ENCODE measurements around the gene RIPOR3. TPM values are rescaled to one million over a fixed set of nuclear protein-coding genes. Genes with fewer than 3 reads are reported as not detected.
"Not testable (repeated sequence)": the region's sequence is repeated elsewhere in the genome, so short reads cannot be mapped to it uniquely, and the experiment has no call there.

The RIPOR3 gene
- total RNA-seq, 2 donors from 2014 or later: 0.14 to 0.23 TPM

DNA sequence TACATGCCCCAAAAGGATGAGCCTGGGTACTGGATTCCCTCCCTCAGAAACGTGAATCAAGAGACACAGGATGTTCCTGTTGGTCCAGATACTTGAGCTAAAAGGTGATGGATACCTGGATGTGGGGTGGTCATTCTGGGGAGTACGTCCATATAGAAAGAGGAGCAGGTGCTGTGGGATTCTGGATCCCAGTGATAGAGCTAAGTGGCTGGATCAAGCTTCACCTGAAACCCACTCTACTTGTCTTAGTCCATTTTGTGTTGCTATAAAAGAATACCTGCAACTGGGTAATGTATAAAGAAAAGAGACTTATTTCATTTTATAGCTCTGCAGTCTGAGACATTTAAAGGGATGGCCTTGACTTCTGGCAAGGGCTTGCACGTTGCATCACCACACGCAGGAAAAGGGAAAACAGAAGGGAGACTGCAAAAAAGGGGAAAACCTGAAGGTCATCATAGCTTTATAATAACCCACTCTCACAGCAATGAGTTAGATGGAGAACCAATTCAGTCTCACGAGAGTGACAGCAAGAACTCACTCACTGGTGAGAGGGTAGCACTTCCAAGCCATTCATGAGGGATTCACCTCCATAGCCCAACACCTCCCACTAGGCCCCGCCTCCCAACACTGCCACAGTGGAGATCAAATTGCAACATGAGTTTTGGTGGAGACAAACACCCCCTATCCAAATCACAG lies 31.2 kb downstream of the RIPOR3 start:
- no peak for ATAC-seq (replicated peaks in 1 of 2)
- H3K27me3 Mint-ChIP-seq (ENCODE audit: low read depth): peaks cover 6% of the 10 kb centered on the region

DNA sequence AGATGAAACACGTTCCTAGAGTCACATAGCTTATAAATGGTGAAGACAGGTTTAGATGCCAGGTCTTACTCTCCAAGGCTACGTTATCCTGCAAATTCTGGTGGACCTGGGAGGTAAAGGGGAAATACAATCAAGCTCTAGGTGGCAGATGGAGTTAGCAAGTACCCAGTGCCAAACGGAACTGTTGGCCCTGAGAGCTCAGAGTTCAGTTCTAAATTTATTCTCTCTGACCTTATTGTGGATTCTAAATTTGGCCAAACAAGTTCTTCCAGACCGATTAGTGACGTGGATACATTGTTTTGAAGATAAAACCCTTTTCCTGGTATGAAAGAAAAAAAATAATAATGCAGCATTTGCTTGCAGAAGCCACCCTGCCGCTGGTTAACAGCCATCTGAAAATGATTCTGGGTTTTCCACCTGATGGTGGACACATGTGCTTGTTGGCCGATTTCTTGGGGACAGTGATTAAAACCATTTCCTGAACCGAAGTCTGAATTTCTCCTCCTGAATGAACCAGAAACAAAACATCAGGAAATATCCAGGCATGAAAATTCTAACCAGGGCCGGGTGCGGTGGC lies 32.5 kb downstream of the RIPOR3 start:
- ATAC-seq (replicated peaks in 1 of 2): no peak
- no peak overlapping the region for H3K27ac Mint-ChIP-seq
- no peaks in the 10 kb centered on the region for H3K9me3 Mint-ChIP-seq
- no peaks in the 10 kb centered on the region for H3K36me3 Mint-ChIP-seq (ENCODE audit: insufficient read depth in 2 of 2)
- H3K4me1 Mint-ChIP-seq (ENCODE audit: low read depth): no peaks in the 10 kb centered on the region
- no peak overlapping the region for H3K4me3 Mint-ChIP-seq
- no peak for DNase-seq
- H3K27me3 Mint-ChIP-seq (ENCODE audit: low read depth): peaks cover 6% of the 10 kb centered on the region

More for the DNA sequence above, 31.2 kb downstream of the RIPOR3 start:
- H3K27ac Mint-ChIP-seq: no peak overlapping the region
- H3K9me3 Mint-ChIP-seq: no peaks in the 10 kb centered on the region
- no peak overlapping the region for H3K4me3 Mint-ChIP-seq
- H3K36me3 Mint-ChIP-seq (ENCODE audit: insufficient read depth in 2 of 2): no peaks in the 10 kb centered on the region
- no peaks in the 10 kb centered on the region for H3K4me1 Mint-ChIP-seq (ENCODE audit: low read depth)
- no peak for DNase-seq

DNA sequence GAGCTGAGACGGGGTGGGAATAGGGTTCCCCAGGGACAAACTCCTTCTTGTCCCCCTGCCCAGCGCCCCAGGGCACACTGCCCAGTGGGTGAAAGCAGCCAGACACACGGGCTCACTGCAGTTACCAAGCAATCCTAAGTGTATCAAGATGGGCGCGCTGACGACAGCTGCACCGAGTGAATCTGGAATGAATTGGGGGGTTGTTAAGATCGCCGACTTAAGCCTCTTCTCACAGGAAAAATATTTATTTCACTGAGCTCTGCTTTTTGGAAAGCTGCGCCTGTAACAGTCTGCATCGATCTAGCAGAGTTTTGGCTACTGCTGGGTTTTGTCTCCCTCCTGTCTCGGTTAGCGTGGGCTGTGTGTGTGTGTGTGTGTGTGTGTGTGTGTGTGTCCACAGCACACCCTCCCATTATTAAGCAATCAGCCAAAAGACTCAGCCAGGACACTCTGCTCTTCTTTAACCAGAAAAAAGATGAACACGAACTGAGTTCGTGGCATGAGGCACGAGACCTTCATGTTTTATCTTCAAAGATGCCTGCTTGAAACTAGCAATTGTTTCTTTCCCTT lies 35.9 kb downstream of the RIPOR3 start:
- Mint-ChIP-seq H3K4me1 (ENCODE audit: low read depth) (no peaks in the 10 kb centered on the region), H3K27ac (no peak overlapping the region)
- no peak for ATAC-seq (replicated peaks in 1 of 2)

DNA sequence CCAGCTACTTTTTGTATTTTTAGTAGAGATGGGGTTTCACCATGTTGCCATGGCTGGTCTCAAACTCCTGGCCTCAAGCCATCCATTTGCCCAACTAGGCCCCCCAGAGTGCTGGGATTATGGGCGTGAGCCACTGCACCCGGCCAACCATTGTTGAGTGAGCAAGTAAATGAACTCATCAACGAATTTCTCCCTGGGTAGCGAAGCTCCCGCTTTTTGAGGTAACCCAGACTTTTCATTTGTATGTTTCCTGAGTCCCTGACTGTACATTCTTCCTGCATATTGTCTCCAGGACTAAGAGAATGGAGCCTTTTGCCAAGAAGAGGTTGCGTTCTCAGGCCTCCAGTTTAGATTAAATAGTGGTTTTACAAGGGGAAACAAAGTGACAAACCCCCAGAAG lies 36.4 kb downstream of the RIPOR3 start:
- no peaks in the 10 kb centered on the region for H3K9me3 Mint-ChIP-seq
- no peak overlapping the region for H3K4me3 Mint-ChIP-seq
- no peak overlapping the region for H3K27ac Mint-ChIP-seq
- no peaks in the 10 kb centered on the region for H3K36me3 Mint-ChIP-seq (ENCODE audit: insufficient read depth in 2 of 2)
- no peaks in the 10 kb centered on the region for H3K4me1 Mint-ChIP-seq (ENCODE audit: low read depth)
- H3K27me3 Mint-ChIP-seq (ENCODE audit: low read depth): no peaks in the 10 kb centered on the region
- DNase-seq (no peak), ATAC-seq (replicated peaks in 1 of 2) (no peak)

More for the DNA sequence above, 35.9 kb downstream of the RIPOR3 start:
- no peak for DNase-seq
- Mint-ChIP-seq H3K27me3 (ENCODE audit: low read depth) (no peaks in the 10 kb centered on the region), H3K4me3 (no peak overlapping the region), H3K36me3 (ENCODE audit: insufficient read depth in 2 of 2) (no peaks in the 10 kb centered on the region), H3K9me3 (no peaks in the 10 kb centered on the region)

DNA sequence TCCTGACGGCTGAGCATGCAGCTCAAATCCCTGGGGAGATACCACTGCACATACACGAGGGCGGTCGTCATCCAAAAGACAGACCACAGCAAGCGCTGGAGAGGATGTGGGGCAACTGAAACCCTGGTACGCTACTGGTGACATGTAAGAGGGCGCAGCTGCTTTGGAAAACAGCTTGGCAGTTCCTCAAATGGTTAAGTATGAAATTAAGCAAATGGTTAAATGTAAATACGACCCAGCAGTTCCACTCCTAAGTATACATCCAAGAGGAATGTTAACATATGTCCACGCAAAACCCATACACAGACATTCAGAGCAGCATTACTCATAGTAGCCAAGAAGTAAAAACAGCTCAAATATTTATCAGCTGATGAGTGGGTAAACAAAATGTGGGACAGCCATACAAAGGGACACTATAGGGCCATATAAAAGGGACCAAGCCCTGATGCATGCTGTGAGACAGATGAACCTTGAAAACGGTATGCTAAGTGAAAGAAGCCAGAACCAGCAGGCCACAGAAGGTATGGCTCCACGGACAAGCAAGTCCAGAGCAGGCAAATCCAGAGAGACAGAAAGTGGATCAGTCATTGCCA lies 38.5 kb downstream of the RIPOR3 start:
- Mint-ChIP-seq H3K4me3 (no peak overlapping the region), H3K4me1 (ENCODE audit: low read depth) (no peaks in the 10 kb centered on the region), H3K36me3 (ENCODE audit: insufficient read depth in 2 of 2) (no peaks in the 10 kb centered on the region), H3K27me3 (ENCODE audit: low read depth) (no peaks in the 10 kb centered on the region), H3K27ac (no peak overlapping the region), H3K9me3 (no peaks in the 10 kb centered on the region)
- DNase-seq (no peak), ATAC-seq (replicated peaks in 1 of 2) (no peak)

DNA sequence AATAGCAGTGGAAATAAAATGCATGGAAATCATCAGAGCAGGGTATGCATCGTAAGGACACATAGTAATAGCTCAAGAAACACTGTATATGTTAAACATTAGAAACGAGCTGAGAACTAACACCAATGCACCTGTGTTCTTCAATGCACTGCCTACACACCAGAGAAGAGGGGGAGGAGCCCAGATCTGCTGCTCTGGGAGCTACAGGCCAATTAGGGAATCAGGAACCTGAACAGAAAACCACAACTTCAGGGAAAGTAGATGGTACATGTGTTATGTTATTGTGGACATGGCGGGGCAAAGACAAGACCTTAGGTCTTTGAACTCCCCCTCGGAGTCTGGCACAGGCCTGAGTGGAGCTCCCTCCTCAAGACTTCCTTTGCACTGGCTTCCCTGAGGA lies 39.7 kb downstream of the RIPOR3 start:
- Mint-ChIP-seq H3K36me3 (ENCODE audit: insufficient read depth in 2 of 2) (peaks cover 0 to 2% of the 10 kb centered on the region in 2 donors), H3K27me3 (ENCODE audit: low read depth) (no peaks in the 10 kb centered on the region), H3K4me1 (ENCODE audit: low read depth) (no peaks in the 10 kb centered on the region), H3K4me3 (no peak overlapping the region), H3K9me3 (no peaks in the 10 kb centered on the region), H3K27ac (no peak overlapping the region)
- no peak for ATAC-seq (replicated peaks in 1 of 2)
- no peak for DNase-seq

DNA sequence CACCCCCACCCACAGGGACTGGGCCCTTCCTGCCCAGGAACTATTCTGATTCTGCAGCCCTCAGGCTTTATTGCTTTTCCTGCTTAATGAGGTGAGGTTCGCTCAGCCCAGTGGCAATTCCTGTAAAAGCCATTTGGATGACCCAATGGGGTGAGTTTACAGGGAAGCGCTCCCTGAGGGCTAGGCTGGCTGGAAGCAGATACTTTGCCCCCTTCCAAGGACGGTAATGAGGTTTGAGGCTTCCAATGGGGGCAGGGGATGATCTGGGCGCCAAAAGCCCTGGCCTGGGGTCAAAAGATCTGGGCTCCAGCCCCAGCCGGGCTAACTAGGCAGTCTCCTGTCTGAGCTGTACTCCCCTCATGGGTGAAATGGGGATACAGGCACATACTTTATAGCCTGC lies 41.8 kb downstream of the RIPOR3 start:
- H3K27ac Mint-ChIP-seq: no peak overlapping the region
- no peak for DNase-seq
- no peak for ATAC-seq (replicated peaks in 1 of 2)
- H3K4me1 Mint-ChIP-seq (ENCODE audit: low read depth): no peaks in the 10 kb centered on the region
- H3K9me3 Mint-ChIP-seq: no peaks in the 10 kb centered on the region
- no peaks in the 10 kb centered on the region for H3K27me3 Mint-ChIP-seq (ENCODE audit: low read depth)
- H3K36me3 Mint-ChIP-seq (ENCODE audit: insufficient read depth in 2 of 2): peaks cover 0 to 2% of the 10 kb centered on the region in 2 donors
- H3K4me3 Mint-ChIP-seq: no peak overlapping the region

DNA sequence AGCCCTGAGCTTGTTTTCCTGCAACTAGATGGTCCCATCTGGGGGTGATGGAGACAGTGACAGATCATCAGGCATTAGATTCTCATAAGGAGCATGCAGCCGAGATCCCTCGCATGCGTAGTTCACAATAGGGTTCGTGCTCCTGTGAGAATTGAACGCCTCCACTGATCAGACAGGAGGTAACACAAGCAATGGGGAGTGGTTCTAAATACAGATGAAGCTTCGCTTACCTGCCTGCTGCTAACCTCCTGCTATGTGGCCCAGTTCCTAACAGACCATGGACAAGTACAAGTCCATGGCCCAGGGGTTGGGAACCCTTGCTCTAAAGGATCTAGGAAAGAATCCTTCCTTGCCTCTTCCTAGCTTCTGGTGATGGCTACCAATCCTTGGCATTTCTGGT lies 42.7 kb downstream of the RIPOR3 start:
- H3K9me3 Mint-ChIP-seq: no peaks in the 10 kb centered on the region
- no peaks in the 10 kb centered on the region for H3K4me1 Mint-ChIP-seq (ENCODE audit: low read depth)
- no peak overlapping the region for H3K4me3 Mint-ChIP-seq
- H3K27me3 Mint-ChIP-seq (ENCODE audit: low read depth): no peaks in the 10 kb centered on the region
- ATAC-seq (replicated peaks in 1 of 2) (no peak), DNase-seq (no peak)
- peaks cover 0 to 2% of the 10 kb centered on the region in 2 donors for H3K36me3 Mint-ChIP-seq (ENCODE audit: insufficient read depth in 2 of 2)
- no peak overlapping the region for H3K27ac Mint-ChIP-seq

DNA sequence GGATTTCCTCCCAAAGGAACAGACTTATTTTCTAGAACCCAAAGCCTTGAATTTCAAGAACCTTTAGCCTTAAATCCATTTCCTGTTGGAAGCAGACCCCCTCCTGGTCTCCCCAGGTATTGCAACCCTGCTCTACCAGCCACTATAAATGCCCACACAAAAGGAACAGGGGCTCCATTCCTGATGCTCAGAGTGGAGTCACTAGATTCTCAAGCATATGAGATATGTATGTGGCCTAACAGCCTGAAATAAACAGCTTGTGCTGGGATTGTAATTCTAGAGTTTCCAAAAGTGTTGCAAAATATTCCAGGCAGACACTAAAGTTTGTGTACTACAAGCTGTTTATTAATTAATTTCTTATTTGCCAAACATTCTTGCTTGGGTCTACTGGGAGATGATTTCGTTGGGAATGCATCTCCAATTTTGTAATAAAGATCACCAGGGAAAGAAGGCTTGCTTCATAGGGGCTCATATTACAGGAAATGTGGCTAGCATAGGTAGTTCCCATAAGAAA lies 44.8 kb downstream of the RIPOR3 start:
- Mint-ChIP-seq H3K27me3 (ENCODE audit: low read depth) (no peaks in the 10 kb centered on the region), H3K4me1 (ENCODE audit: low read depth) (no peaks in the 10 kb centered on the region), H3K4me3 (no peak overlapping the region), H3K36me3 (ENCODE audit: insufficient read depth in 2 of 2) (peaks cover 0 to 2% of the 10 kb centered on the region in 2 donors), H3K9me3 (no peaks in the 10 kb centered on the region), H3K27ac (no peak overlapping the region)
- DNase-seq (no peak), ATAC-seq (replicated peaks in 1 of 2) (no peak)

DNA sequence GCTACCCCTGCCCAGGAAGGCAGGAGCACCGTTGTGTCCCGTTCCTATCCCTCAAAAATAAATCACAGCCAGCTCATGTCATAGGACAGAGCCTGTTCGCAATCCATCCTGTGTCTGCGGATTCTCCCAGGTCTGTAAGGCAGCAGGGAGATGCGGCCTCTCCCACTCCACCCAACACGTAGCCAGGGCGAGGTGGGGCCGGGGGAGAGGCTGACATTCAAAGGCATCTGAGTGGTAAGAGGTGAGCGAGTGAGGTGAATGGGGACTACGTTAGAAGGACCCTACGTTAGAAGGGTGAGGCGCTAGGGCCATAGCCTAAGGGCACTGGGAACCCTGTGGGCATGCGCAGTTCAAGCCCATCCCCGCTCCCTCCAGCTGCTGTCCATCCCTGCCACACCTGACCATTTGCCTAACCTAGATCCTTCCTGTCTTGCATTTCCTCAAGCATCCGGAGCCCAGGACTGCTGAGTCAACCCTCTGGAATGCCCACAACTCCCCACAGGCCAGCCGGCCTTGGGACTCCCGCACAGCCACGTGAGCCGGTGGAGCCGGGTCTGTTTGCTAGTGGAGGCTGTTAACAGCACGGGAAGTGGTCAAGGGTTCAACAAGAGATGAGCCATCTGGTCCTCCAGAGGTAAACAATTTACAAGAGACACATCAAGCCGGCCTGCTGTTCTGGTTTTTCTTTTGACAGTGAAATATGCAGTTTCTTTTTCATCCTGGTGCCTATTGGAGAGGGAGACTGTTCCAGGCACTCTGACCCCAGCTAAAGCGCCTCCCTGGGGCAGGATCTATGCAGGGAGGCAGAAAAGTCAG lies 45.9 kb downstream of the RIPOR3 start:
- ATAC-seq (replicated peaks in 1 of 2): no peak
- Mint-ChIP-seq H3K27me3 (ENCODE audit: low read depth) (no peaks in the 10 kb centered on the region), H3K9me3 (no peaks in the 10 kb centered on the region), H3K4me3 (no peak overlapping the region), H3K27ac (no peak overlapping the region), H3K4me1 (ENCODE audit: low read depth) (no peaks in the 10 kb centered on the region), H3K36me3 (ENCODE audit: insufficient read depth in 2 of 2) (peaks cover 0 to 2% of the 10 kb centered on the region in 2 donors)
- DNase-seq: no peak

DNA sequence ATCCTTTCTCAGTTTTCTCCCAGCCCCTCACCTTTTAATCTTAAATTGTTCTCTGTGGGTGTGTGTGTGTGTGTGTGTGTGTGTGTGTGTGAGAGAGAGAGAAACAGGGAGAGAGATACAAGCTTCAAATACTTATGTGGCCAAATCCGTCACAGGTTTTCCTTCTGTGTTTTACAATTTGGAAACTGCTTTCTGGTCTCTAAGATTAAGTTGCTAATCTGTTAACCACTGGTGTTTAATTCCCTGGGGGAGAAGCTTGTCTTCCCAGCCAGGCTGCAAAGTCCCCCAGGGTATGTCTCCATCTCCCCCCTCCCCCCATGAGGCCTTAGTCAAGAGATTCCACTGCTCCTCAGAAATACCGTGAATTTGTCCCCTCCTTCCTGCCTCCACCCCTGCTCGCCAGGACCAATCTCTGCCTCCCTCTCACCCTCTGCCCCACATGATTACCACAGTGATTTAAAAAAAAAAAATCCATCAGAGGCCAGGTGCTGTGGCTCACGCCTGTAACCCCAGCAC lies 49.0 kb downstream of the RIPOR3 start:
- H3K4me1 Mint-ChIP-seq (ENCODE audit: low read depth): no peaks in the 10 kb centered on the region
- H3K27me3 Mint-ChIP-seq (ENCODE audit: low read depth): no peaks in the 10 kb centered on the region
- no peaks in the 10 kb centered on the region for H3K9me3 Mint-ChIP-seq
- no peak overlapping the region for H3K27ac Mint-ChIP-seq
- no peaks in the 10 kb centered on the region for H3K36me3 Mint-ChIP-seq (ENCODE audit: insufficient read depth in 2 of 2)
- H3K4me3 Mint-ChIP-seq: no peak overlapping the region
- no peak for ATAC-seq (replicated peaks in 1 of 2)
- DNase-seq: no peak

DNA sequence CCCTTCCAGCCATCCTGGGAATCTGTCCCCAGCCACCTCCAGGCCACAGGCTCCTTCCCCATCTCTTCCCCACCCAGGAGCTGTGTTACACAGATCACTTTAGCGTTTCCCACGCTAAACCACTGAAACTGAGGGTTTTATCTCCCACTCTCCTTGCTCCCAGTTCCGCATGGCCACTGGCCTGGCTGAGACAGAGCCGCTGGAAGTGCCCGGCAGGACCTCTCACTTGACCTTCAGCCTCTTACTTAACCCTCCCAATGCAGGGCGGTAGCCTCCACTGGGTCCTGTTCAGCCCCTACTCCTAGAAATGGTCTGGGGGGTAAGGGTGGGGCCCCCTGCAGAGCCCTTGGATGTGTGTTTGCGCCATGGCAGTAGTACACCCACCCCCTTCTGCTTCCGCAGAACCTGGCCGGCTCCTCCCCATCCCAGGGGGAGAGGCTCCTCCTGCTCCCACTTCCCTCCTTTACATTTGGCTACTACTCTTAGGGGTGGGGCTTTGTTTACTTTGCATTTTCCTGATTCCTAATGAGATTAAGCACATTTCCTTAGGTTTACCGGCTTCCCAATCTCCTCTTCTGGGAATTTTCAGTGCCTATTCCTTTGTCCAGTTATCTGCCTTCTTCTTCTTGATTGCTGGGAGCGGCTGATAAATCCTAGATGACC lies 49.6 kb downstream of the RIPOR3 start:
- H3K4me3 Mint-ChIP-seq; H3K27ac Mint-ChIP-seq; H3K4me1 Mint-ChIP-seq (ENCODE audit: low read depth); DNase-seq; H3K27me3 Mint-ChIP-seq (ENCODE audit: low read depth); H3K36me3 Mint-ChIP-seq (ENCODE audit: insufficient read depth in 2 of 2); H3K9me3 Mint-ChIP-seq; ATAC-seq (replicated peaks in 1 of 2): not testable (repeated sequence)
